Activated B cell treated with CpG ODN at 0.5 μM for 24 hours (primary cell): Measurements from ENCODE around the gene CYS1. TPM values are rescaled to one million over a fixed set of nuclear protein-coding genes. Genes with fewer than 3 reads are reported as not detected.

ENCODE experiments used
- ATAC-seq: fragments of 200-7000 bp; cut with Tn5 transposase; one replicate; pipeline ENCODE4 v1.10.0; 2021; ENCODE audit warnings: low read depth, mild to moderate bottlenecking, moderate library complexity
- CTCF ChIA-PET: fragments of 350-600 bp; sonication (Branson Sonifier 250); formaldehyde crosslinking; loops from one replicate; lab custom pipeline; 2021; ENCODE audit warnings: antibody characterized with exemption; lab: Charles Lee
- POLR2A ChIA-PET: fragments of 350-600 bp; sonication (Branson Sonifier 250); formaldehyde crosslinking; loops from one replicate; lab custom pipeline; 2021; ENCODE audit warnings: antibody characterized with exemption; lab: Charles Lee
- DNase-seq: peaks from one replicate; pipeline ENCODE4 v3.0.0; 2022
- H3K27ac Mint-ChIP-seq: one replicate; pipeline ENCODE4 v1.8.0; 2020; ENCODE audit warnings: mixed read lengths
- H3K27me3 Mint-ChIP-seq: one replicate; pipeline ENCODE4 v1.8.0; 2021; ENCODE audit warnings: mixed read lengths
- H3K36me3 Mint-ChIP-seq: one replicate; pipeline ENCODE4 v1.8.0; 2021; ENCODE audit warnings: low read depth, mixed read lengths
- H3K4me1 Mint-ChIP-seq: one replicate; pipeline ENCODE4 v1.8.0; 2021; ENCODE audit warnings: mixed read lengths
- H3K4me3 Mint-ChIP-seq: one replicate; pipeline ENCODE4 v1.8.0; 2020; ENCODE audit warnings: mild to moderate bottlenecking, mixed read lengths
- H3K9me3 Mint-ChIP-seq: one replicate; pipeline ENCODE4 v1.8.0; 2020; ENCODE audit warnings: mixed read lengths
- intact Hi-C: fragments of 100-400 bp; cut with micrococcal nuclease; formaldehyde crosslinking; loops from one replicate; pipeline ENCODE4 v1.15.1; 2024
- total RNA-seq: library from RNA; stranded (reverse); gene quantifications from 2 replicates; pipeline ENCODE4 v1.2.3, GENCODE V29; 2022
- TF ChIP-seq, protein P1 (sequence below): fragments of 200-600 bp; IDR thresholded peaks from one replicate; pipeline ENCODE4 v1.8.0; 2022; ENCODE audit warnings: antibody characterized with exemption, mild to moderate bottlenecking

Gene CYS1
- total RNA-seq, 1 donor from 2014 or later = 0.42 TPM

DNA sequence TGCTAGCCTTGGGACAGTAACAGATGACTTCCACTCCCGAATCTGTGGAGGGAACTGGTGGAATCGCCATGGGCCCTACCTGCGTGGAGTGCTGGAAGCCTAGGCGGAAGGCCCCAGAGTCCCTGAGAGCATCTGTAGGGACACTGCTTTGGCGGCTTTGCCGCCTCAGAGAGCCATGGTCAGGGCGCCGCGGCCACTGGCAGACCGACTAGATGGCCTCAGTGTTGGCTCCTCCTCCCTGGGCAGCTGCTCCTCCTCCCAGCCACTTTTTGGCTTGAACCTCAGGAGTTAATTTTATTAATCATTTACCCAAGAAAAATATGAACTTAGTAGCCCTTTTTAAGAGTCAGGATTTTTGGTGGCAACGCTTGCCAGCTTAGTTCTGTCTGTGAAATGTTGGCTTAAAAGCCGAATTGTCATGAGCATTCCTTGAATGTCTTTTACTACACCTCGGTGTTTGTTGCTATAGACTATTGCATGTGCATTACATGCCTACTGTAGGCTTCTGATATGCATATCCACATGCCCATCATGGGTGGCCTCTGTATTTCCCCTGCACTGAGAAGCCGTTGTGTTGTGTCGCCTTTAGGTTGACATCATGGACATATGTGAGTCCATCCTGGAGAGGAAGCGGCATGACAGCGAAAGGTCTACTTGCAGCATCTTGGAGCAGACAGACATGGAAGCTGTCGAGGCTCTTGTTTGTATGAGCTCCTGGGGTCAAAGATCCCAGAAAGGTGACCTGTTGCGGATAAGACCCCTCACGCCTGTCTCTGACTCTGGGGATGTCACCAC is 34.5 kb downstream of the CYS1 start:
- POLR2A ChIA-PET = interaction anchor here (1.0 to 4.8 kb wide), 3 partner anchors 16 to 62 kb away, joined by 6 to 52 read pairs (median 10); no protein-coding TSS in a partner anchor
- no peaks in the 10 kb centered on the region for H3K27me3 Mint-ChIP-seq
- H3K4me1 Mint-ChIP-seq = peaks cover 26% of the 10 kb centered on the region
- peak overlapping the region; percentile 59 for H3K27ac Mint-ChIP-seq
- H3K9me3 Mint-ChIP-seq = no peaks in the 10 kb centered on the region
- DNase-seq = no peak
- CTCF ChIA-PET = interaction anchor here (0.8 to 11.1 kb wide), 6 partner anchors 9 to 232 kb away, joined by 3 to 208 read pairs (median 11); no protein-coding TSS in a partner anchor
- H3K36me3 Mint-ChIP-seq = peaks cover 36% of the 10 kb centered on the region
- intact Hi-C loops = loop anchor here (2.0 kb wide), 1 partner anchor 75 kb away; no protein-coding TSS in a partner anchor
- peak overlapping the region; percentile 15 for H3K4me3 Mint-ChIP-seq
- ATAC-seq = no peak
- TF ChIP-seq, protein P1, sequence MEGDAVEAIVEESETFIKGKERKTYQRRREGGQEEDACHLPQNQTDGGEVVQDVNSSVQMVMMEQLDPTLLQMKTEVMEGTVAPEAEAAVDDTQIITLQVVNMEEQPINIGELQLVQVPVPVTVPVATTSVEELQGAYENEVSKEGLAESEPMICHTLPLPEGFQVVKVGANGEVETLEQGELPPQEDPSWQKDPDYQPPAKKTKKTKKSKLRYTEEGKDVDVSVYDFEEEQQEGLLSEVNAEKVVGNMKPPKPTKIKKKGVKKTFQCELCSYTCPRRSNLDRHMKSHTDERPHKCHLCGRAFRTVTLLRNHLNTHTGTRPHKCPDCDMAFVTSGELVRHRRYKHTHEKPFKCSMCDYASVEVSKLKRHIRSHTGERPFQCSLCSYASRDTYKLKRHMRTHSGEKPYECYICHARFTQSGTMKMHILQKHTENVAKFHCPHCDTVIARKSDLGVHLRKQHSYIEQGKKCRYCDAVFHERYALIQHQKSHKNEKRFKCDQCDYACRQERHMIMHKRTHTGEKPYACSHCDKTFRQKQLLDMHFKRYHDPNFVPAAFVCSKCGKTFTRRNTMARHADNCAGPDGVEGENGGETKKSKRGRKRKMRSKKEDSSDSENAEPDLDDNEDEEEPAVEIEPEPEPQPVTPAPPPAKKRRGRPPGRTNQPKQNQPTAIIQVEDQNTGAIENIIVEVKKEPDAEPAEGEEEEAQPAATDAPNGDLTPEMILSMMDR = no peak

DNA sequence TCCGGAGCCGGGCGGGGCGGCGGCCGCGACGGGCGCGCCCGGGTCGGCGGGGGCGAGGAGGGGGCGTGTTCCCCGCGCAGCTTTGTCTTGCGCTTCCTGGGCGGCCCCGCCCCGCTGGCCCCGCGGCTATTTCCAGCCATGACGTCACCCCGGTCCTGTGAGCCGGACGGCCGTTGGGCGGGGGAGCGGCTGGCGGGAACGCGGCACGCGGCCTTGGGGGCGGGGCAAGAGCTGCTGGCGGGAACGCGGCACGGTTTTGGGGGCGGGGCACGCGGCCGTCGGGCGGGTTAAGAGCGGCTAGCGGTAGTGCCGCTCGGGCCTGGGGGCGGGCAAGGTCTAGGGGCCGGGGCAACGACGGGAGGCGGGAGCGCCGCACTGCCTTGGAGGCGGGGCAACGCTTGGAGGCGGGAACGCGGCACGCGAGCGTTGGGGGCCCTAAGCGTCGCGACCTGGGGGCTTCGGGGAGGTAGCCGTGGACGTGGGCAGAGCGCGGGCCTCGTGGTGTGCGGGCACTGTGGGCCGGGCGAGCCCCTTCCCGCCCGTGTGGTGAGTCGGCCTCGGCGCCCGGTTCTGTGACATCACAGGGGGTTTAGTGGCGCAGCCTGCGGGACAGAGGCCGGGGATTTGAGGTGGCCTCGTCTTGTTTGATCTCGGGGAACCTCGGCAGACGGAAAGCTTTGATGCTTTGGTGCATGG is 36.2 kb downstream of the CYS1 start:
- H3K27me3 Mint-ChIP-seq = no peaks in the 10 kb centered on the region
- H3K36me3 Mint-ChIP-seq = peaks cover 22% of the 10 kb centered on the region
- no peaks in the 10 kb centered on the region for H3K9me3 Mint-ChIP-seq
- DNase-seq (peak; percentile 88), ATAC-seq (peak; percentile 68)
- POLR2A ChIA-PET = interaction anchor here (0.5 to 4.8 kb wide), 8 partner anchors 14 to 404 kb away, joined by 3 to 52 read pairs (median 6); partner anchors contain the start of genes ODC1 and TAF1B
- peaks cover 26% of the 10 kb centered on the region for H3K4me1 Mint-ChIP-seq
- peak overlapping the region; percentile 76 for H3K4me3 Mint-ChIP-seq
- H3K27ac Mint-ChIP-seq = peak overlapping the region; percentile 72
- intact Hi-C loops = loop anchor here (1.0 to 5.0 kb wide), 11 partner anchors 15 to 1207 kb away; partner anchors contain the start of genes ADAM17, GRHL1, HPCAL1 and KIDINS220
- CTCF ChIA-PET = interaction anchor here (0.9 to 11.1 kb wide), 2 partner anchors 53 to 61 kb away, joined by 3 to 208 read pairs; no protein-coding TSS in a partner anchor
- TF ChIP-seq, protein P1 = no peak

DNA sequence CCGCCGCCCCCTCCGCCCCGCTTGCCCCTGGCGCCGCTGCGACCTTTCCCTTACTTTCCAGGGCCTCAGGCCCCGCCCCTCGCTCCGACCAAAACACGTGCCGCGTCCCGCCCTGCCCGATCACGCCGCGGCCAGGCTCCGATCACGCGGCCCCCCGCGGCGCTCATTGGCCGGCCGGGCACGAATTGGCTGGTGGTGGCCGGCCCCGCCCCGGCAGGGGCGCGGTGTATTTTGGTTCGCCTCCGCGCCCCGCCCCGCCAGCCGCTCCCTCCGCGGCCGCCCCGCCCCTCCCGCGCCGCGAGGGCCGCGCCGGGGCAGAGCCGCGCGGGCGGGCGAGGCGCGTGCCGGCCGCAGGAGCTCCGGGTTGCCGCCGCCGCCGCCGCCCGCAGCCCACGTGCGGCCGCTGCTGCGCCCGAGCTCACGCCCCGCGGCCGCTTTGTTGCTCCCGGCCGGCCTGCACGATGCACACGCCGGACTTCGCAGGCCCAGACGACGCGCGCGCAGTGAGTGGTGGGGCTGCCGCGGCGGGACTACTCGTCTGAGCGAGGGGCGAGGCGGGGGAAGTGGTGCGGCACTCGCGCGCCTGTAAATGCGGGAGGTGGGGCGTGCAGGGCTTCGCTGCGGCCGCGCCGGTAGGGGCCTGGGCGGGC is 36.8 kb downstream of the CYS1 start, which contains the start of gene KLF11:
Gene KLF11, plus strand, starts transcription at position 295 of the 650 bp plus-strand sequence. Its CDS starts 167 bp downstream, at position 462.
- Mint-ChIP-seq H3K9me3 (no peaks in the 10 kb centered on the region), H3K36me3 (peaks cover 18% of the 10 kb centered on the region), H3K27ac (peak within 1 kb of the TSS; percentile 86), H3K4me1 (peaks cover 23% of the 10 kb centered on the region), H3K27me3 (no peaks in the 10 kb centered on the region), H3K4me3 (peak within 1 kb of the TSS; percentile 87)
- DNase-seq (peak; percentile 79), ATAC-seq (peak; percentile 78)
- intact Hi-C loops = loop anchor here (1.0 to 5.0 kb wide), 7 partner anchors 92 to 1206 kb away; partner anchors contain the start of genes ADAM17, GRHL1, HPCAL1 and KIDINS220
- ChIA-PET POLR2A (interaction anchor here (0.6 to 4.8 kb wide), 6 partner anchors 14 to 404 kb away, joined by 3 to 52 read pairs (median 7); partner anchors contain the start of genes ODC1 and TAF1B), CTCF (interaction anchor here (11.1 kb wide), 1 partner anchor 60 kb away, joined by 208 read pairs; no protein-coding TSS in a partner anchor)
- TF ChIP-seq, protein P1 = no peak

DNA sequence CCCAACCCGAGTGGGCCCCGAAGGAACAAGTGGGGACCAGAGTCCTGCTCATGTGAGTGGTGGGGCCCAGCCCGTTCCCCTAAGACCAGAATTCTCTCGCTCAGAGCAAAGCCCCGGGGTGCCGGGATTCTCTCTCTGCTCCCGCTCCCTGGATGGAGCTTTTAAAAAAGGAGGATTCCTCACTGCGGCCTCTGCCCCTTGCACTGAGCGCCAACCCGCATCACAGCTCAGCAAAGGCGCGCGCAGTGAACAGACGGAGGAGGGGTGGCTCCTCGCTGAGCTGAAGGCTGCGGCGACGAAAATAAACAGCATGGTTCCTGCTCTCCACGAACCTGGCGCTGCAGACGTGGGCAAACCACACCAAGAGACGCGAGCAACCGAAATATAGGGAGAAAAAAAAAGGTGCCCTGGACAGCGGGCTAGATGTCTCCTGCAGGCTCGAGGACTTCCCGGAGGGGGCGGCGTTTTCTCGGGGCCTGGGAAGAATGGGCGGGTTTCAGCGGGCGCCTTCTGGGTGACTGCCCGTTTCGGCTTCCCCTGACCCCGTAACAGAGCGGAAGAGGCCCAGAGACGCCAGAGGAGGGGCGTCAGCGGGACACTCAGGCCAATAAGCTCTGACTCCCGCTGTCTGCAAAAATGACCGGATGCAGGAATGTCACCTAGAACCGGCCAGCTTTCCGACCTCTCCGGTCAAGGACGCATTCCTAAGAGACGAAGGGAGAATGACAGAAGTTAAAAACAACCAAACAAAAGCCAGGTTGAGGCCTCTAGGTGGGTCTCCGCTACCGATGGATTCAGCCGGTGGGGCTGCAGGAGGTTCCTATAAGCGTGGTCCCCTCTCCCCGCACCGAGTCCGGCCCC is 37.7 kb downstream of the CYS1 start:
- POLR2A ChIA-PET = interaction anchor here (0.6 to 4.8 kb wide), 8 partner anchors 13 to 1112 kb away, joined by 3 to 52 read pairs (median 6); partner anchors contain the start of genes ODC1 and TAF1B
- Mint-ChIP-seq H3K27ac (peak overlapping the region; percentile 86), H3K9me3 (no peaks in the 10 kb centered on the region), H3K4me1 (peaks cover 23% of the 10 kb centered on the region), H3K27me3 (no peaks in the 10 kb centered on the region), H3K36me3 (peaks cover 10% of the 10 kb centered on the region), H3K4me3 (peak overlapping the region; percentile 87)
- TF ChIP-seq, protein P1 = no peak
- DNase-seq = peak; percentile 37
- intact Hi-C loops = loop anchor here (1.0 to 5.0 kb wide), 7 partner anchors 91 to 1205 kb away; partner anchors contain the start of genes ADAM17, GRHL1, HPCAL1 and KIDINS220
- CTCF ChIA-PET = interaction anchor here (0.6 kb wide), 1 partner anchor 647 kb away, joined by 3 read pairs; the partner anchor contains the start of gene NOL10
- peak; percentile 1 for ATAC-seq
